NCI-H146 treated with DMSO at 0.1 percent for 48 hours (cell line): Measurements from ENCODE around the gene ZNF771.

Experiments
- DNase-seq: peaks from one replicate; lab custom pipeline; 2025; ENCODE audit not compliant: unreplicated experiment; lab: John Stamatoyannopoulos, UW

ZNF771 gene

DNA sequence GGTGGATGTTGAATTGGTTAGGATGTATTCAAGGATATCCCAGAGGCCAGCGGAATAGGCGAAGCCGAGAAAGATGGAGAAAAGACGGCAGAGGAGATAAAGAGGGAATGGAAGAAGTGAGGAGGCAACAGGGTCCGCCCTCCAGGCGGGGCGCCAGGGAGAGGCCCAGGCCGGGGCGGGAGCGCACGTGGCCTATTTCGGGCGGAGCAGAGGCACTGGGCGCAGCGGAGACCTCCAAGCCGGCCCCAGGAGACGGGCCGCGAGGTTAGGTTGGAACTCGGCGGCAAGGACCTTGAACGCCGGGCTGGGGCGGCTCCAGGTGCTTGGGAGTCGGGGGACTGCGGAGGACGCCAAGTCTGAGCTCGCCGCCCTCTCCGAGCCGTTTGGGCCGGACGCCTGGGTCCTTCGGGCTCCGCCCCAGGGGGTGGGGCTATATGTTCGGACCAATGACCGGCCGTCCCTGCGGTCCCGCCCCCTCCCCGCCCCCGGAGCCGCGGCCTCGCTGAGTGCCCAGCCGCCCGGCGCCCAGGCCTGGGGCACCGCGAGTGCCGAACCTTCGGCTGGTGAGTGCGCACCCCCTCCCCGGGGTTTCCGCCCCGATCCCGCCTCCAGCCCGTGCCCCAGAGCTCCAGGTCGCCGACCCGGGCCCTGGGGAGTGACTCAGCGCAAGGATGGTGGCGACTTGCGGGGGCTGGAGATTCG, at the start of gene ZNF771:
TSS of gene ZNF771 (plus strand) at position 505 of the 702 bp plus-strand sequence. CDS start 448 bp downstream, outside the sequence.
- peak; percentile 81 for DNase-seq

DNA sequence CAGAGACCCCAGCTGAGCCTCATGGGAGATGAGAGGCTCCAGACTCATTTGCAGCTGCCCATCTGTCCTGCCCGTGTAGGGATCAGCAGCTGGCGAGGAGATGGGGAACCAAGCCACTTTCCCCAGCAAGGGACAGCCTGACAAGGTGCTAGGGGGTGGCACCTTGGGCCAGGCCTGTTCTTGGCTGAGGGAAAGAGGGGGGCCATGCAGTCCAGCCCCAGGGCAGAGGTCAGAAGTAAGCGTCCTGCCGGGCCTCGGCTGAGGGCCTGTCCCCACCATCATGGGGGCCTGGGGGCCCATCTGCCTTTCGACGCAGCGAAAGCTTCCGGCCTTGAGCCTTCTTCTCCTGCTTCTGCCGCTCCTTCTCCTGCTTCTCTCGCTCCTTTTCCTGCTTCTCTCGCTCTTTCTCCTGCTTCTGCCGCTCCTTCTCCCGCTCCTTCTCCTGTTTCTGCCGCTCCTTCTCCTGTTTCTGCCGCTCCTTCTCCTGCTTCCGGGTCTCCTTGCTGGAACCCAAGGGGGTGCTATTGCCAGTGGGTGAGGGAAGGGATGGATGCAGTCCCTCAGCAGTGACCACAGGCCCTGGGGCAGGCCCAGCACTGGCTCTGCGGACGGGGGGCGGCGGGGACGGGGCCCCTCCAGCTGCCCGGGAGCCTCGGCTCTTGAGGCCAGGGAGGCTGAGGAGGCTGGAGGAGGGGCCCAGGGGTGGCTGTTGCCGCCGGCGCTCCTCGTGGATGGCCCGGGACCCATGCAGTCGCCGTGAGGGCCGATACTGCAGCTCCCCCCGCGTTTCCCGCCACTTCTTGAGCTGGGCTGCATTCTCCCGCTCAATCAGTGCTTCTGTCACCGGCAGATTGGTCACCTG, 49.5 kb upstream of the ZNF771 start:
- no peak for DNase-seq

DNA sequence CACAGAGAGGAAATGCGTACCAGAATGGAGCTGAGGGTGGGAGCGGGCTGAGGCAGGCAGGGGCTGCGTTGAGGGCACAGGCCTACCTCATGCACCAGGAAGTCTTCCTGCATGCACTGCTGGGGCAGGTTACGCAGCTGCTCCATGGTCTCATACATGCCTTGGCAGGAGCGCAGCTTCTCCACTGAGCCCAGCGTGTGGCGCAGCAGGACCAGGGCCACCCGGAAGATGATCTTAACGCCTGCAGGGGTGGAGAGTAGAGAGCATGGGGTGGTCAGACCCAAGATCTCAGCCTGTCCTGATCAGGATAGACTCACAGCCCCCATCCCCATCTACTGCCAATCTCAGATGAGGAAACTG, 48.8 kb upstream of the ZNF771 start:
- DNase-seq, result no peak

DNA sequence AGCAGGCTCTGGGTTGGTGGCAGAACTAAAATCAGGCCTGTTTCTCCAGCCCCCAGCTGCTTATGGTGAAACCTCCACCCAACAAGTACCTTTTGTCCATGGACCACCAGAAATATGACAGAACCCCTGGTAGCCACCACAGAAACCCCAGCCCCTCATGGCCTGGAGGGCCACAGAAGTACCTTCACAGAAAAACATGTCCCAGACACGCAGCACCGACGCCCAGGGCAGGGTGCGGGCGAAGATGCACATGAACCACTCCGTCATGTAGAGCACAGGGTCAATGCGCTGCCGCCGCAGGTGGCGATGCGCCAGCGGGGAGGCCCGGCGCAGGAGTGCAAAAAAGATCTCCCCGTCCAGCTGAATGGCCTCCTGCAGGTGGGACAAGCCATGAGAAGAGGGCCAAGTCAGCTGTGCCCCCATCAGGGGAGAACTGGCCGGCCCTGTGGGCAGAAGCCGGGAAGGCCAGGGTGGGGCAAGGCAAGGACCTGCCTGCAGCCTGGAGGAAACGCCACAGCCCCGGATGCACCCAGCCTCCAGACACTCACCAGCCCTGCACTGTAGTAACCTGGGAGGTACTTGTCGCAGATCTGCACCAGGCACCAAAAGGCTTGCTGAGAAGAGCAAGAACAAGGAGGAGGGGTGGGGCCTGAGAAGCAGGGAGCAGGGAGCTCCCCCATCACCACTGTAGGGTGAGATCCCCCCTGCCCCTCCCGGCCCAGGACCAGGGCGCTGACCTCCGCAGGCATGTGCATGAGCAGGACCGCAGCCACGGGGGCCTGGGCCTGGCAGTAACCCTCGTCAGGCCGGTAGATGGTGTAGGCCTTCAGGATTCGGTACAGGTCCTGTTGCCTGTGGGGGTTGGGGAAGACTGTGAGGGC, 48.2 kb upstream of the ZNF771 start:
- no peak for DNase-seq

DNA sequence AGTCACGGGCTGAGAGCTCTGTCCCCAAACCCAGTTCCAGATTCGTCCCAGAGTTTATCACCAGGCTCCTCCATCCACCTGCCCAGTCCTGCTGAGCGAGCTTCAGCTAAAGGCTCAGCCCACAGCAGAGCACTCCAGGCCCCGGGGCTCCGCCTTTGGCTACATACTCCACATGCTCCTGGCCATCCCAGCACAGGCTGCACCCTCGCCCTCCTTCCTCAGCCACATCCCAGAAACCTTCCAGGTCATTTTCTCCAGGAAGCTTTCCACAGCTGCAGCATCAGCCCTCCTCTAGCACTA, 47.6 kb upstream of the ZNF771 start:
- DNase-seq, result no peak

DNA sequence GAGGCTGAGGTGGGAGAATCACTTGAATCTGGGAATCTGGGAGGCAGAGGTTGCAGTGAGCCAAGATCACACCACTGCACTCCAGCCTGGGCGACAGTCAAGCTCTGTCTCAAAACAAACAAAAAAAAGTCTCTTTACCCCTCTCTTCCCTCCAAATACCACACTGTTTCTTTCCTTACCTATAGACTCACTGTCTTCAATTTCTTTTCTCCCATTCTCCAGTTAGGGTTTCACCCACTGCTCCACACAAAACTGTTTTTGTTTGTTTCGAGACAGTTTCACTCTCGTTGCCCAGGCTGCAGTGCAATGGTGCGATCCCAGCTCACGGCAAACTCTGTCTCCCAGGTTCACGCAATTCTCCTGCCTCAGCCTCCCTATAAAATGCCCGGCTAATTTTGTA, 46.2 kb upstream of the ZNF771 start:
- no peak for DNase-seq

DNA sequence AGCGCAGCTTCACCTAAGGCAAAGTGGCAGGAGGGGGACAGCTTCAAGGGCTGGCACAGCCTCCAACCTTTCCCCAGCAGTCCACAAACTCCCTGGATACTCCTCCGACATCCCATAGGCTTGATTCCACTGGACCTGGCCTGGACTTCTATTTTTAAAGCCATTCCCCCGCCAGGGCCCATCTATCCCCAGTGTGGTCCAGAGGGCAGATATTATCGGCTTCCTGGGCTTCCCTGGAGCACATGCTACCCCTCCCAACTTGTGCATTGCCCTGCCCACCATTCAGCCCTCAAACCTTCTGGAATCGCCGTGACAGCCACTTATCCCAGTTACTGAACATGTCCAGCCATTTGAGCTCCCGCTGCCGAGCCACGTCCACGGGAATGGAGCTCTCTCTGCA, 42.2 kb upstream of the ZNF771 start:
- no peak for DNase-seq

DNA sequence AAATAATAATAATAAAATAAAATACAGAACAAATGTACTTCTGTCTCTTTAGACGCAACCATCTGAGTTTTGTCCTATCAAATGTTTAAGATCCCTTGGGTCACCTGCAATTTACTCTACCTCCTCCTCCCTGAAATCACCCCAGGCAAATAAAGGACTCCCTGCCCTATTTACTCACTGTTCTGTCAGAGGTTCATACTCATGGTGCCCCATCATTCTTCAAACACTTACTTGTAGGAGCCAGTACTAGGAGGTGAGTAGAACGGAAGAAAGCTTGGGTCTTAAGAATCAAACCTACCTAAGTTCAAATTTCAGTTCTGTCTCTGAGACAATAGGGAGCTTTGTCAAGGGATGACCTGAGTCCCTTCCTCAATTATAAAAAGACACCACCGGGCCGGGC, 40.9 kb upstream of the ZNF771 start:
- no peak for DNase-seq

DNA sequence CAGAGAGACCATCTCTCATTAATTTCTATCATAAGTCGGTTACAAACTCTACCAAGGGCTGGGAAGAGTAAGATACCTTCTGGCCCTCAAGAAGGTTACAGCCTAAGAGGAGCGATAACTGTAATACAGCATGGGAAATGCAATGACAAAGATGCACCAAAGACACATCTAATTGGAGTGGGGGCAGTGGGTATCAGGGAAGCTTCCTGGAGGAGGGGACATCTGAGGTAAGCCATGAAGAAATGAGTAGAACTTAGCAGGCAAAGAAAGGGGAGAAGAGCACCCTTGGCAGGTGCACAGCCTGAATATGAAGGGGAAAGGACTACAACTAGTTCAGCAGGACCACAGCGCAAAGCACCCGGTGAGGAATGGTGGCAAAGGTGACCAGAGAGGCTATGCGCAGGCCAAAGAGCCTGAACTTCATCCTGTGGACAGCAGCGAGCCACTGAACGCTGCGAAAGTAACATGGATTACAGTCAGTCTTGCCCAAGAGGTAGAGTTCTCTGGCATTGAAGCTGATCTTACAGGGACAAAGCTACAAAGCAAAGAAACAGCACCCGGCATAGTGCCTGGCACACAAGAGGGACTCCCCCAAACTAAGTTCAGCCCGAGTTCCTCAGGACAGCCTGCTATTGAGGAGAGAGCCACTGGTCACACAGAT, 39.9 kb upstream of the ZNF771 start:
- DNase-seq, result no peak

DNA sequence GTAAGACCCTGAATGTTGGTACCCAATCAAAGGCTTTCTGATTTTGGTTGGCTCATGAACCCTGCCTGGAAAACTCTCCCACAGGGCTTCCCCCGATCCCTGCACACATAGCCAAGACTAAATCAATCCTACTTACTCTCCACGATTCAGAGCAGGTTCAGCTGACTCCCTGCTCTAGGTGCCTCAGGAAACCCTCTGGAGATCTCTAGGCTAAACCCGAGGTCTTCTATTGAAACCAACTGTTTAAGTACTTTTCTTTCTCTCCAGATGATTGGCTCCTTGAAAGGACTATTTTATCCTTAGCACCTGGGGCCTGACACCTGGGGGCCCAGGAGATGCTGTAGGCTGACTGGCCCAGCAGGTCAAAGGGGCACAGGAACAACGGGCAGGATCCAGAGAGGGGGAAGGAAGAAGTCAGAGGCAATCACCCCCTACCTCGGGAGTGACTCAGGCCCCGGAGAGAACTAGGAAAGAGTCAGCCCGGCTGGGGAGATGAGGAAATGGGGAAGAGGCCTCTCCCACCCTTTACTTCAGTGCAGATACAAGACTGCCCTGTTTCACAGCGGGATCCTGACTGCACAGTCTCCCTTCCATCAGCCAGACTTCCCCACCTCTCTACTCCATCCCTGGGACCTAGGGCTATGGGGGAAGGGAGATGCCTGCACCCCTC, 39.1 kb upstream of the ZNF771 start:
- no peak for DNase-seq

DNA sequence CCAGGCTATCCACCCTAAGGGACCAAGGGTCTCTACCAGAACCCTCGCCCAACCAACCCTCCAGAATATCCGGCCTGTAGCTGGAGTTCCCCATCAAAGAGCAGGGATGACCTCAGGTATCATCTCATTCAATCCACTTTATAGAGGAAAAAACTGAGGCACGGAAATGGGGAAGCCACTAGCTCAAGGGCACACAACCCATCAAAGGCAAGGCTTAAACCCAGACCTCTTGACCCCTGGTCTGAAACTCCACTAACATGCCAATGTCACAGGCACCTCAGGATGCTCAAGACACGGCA, 38.7 kb upstream of the ZNF771 start:
- DNase-seq, result no peak

DNA sequence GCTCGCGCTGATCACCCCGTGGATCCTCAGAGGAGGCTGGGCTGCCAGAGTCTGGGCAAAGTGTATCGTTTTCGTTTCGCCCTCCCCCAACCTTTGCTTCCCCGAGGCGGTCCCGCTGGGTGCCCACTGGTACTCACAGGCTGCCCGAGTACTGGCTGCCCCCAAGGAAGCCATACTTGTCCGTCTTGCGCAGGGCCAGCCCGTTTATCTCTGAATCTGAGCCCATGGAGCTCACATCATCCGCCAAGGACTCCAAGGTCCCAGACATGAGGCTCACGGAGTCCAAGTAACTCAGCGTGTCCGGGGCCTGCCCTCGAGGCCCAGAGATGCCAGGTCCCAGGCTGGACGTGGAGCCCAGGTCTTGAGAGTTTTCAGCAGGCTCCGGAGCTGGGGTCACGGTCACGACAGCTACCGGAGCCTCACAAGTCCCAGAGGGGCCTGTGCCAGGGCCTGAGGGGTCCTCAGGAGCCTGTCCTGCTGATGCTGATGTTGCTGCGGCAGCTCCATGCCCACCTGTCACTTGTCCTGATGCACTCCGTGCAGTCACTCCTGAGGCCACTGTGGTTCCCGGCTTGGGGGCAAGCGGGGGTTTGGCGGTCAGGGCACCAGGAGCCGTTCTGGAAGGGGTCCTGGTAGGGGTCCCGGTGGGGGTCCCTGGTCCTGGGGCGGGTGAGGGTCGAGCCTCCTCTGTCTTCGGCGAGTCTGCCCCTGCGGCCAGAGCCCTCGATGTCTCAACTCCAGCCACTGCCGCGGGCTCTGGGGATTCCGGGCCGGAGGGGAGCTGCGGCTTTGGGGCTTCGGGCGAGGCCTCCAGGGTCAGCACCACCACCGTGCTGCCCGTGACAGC, 38.1 kb upstream of the ZNF771 start:
- DNase-seq, result no peak

DNA sequence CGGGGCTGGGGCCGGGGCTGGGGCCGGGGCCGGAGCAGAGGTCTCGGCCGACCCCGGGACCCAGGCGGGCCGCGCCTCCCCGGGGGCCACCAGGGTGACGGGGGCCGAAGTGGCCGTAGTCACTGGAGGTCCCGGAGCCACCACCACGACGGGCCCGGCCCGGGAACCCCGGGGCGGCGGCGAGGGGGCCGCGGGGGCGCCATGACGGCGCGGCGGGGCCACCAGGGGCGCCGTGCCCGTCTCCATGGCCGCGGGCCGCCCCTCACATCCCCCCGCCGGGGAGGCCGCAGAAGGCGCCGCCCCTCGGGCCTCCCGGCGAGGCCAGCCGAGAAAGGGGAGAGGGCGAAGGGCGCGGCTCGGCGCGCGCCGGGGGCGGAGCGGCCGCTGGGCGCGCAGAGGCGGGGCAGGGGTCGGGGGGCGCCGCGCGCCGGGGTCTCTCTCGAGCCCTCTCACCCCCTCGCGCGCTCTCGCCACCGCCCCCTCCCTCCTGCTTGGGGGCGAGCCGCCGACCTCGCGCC, 37.4 kb upstream of the ZNF771 start:
- DNase-seq, result no peak

DNA sequence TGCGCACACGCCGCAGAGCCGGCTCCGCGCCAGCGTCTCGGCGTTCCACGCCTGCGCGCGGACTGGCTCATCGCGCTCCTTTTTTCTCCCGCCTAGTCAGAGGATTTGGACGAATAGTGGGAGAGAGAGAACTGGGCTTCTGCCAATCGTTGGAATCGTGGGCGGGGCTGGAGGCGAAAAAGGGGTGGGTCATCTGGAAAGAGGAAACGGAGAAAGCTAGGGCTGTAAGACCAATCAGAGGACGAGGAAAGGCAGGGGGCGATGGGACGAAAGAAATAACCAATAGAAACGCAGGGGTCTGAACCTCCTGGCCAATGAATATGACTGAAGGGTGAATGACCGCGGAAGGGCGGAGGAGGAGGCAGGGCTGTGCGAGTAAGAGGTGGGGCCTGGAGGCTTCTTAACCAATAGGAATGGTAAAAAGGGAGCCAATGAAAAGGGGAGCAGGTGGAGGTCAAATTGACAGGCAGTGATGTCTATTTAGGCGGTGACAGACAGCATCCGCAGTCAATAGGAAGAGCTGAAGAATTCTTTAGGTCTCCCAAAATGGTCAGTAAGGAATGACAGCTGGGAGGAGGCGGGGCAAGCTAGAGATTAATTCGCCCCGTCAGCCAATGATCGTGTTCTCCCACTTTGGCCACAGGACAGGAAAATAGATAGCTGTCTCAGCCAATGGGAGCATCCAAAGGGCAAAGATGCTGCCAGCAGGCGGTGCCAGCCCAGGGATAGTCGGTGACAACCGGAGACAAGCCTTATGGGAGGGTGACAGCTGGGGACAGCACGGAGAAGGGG, 36.8 kb upstream of the ZNF771 start, which contains the start of gene TBC1D10B:
TSS of gene TBC1D10B (minus strand) at position 39 of the 792 bp plus-strand sequence. CDS start 311 bp downstream, outside the sequence.
- peak; percentile 100 for DNase-seq

DNA sequence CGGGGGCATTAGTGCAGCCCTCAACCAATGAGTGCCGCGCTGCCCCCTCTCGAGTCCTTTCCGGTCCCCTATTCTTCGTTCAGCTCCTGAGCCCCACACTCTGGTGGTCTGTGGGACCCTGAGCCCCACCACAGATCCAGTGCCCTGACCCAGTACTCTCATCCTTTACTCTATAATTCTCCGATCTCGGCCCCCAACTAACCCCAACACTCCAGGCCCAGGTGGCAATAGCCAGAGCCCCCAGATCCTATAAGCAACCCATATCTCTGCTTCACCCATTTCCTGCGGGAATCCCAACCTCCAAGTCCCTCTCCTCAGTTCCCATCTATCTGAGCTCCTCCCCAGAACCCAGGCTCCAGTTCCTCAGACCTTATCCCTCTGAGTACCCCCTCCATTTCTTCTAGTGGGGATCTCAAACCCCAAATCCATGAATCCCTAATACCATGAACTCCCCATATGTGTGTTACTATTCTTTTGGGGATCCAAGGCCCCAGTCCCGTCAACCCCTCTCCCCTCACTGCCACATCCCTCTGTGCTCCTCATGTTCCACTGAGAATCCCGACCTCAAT, 36.1 kb upstream of the ZNF771 start:
- DNase-seq, result no peak

DNA sequence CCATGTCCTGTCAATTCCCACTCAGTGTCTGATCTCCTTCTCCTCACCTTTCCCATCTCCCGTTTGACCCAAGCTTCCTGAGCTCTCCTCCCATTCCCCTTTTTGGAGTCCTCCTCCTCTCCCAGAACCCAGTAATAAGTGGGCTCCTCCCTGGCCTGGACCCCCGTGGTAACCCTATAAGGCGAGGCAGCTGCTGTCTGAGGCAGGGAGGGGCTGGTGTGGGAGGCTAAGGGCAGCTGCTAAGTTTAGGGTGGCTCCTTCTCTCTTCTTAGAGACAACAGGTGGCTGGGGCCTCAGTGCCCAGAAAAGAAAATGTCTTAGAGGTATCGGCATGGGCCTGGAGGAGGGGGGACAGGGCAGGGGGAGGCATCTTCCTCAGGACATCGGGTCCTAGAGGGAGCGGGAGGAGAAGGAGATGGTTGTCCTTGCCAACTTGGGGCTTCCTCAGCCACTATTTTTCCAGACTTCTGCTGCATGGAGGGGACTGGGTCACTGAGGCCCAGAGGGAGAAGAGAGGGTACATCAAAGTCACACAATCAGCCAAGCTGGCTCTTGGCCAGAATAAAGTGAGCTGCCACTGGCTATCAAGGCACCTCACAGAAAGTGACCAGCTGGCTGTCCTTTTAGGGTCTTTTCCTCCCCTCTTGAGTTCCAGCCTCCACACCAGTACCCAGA, 35.2 kb upstream of the ZNF771 start:
- no peak for DNase-seq

DNA sequence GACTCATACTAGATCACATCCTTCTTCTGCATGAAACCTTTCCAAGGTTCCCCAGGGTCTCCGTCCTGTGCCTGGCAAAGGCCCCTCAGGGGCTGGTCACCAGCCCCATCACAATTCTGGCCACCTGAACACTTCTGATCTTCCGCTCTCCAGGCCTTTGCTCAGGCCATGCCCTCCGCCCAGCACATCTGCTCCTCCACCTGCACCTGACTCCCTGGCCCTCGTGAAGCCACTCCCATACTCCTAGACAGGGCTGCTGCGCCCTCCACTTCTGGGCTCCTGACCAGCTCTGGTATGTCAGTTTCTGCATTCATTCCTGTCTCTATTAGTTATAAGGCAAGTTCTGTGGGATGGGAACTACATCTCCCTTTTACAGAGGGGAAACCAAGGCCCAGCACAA, 34.7 kb upstream of the ZNF771 start:
- DNase-seq, result no peak

DNA sequence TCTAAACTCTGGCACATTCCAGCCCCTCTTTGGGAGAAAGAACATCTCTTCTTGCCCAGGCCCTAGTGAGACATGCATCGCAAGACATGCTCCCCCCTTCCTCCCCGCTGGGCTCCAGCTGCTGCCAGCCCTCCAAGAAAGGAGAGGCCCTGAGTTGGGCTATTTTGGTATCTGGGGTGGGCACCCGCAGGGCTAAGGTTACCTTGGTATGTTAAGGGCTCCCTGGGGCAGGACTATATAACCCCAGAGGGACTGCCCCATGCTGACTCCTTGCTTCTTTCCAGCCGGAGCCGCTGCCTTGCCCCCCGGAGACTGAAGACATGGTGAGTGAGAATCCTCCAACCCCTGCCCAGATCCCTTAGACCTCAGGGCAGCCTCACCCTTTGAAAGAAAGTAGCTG, 32.9 kb upstream of the ZNF771 start, which contains the start of gene MYL11:
TSS of gene MYL11 (plus strand) at position 265 of the 400 bp plus-strand sequence. CDS start at position 321, 56 bp downstream.
- no peak for DNase-seq
